GM13977 (cell line): ENCODE measurements around the gene KIF1A.
A peak's percentile ranks its signal among the peaks of the same experiment; 100 is the strongest.
"Not testable (repeated sequence)": the region's sequence is repeated elsewhere in the genome, so short reads cannot be mapped to it uniquely, and the experiment has no call there.

Experiments
- DNase-seq: peaks from one replicate; pipeline ENCODE4 v3.0.0; 2012; ENCODE audit warnings: low spot score
- CTCF ChIP-seq: IDR thresholded peaks from 2 replicates; pipeline ENCODE4 v1.5.1; 2012; ENCODE audit warnings: mild to moderate bottlenecking, control low read depth; ENCODE audit not compliant: insufficient read depth; ENCODE audit errors: extremely low read depth, missing control alignments
- in situ Hi-C: fragments of 300-500 bp; cut with MboI; formaldehyde crosslinking; loops from one replicate; pipeline ENCODE4 v1.12.0; 2022; ENCODE audit warnings: low sequenced_read_pairs, low pct_unique_long_range_greater_than_20kb, mixed read lengths, inconsistent platforms; ENCODE audit not compliant: unreplicated experiment

KIF1A gene

DNA sequence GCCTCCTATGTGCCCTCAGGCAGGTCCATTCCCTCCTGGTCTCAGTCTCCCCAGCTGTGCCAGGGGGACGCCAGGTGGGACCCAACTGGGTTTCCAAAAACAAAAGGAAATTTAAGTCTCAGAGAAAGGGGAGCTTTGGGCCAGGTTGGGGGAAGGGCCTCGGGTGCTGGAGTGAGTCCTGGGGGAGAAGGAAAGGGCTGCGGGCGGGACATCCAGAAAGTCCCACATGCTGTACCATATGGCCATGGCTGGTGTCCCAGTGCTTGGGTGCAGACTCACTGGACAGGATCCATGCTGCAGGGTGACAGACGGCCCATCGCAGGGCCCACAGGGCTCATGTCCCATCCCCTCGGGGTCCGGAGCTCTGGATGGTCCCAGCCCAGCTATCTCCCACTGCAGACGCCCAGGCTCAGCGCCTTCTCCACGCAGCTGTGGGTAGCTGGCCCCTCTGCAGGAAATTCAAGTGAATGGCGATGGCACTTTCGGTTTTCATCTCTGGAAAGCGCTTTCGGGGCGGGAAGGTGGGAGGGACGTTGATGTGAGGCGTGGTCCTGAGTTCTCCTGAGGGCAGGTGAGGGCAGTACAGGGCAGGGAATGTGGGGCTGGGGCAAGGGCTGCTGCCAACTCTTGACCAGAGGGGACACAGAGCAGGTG lies 129.5 kb downstream of the KIF1A start:
- DNase-seq: not testable (repeated sequence)

GRCh38 chr2:240689975-240690374 lies 130.0 kb downstream of the KIF1A start:
- in situ Hi-C loops: no loop called here

More for the DNA sequence above, 129.5 kb downstream of the KIF1A start:
- in situ Hi-C loops: not testable (repeated sequence)

GRCh38 chr2:240688553-240688919 lies 131.5 kb downstream of the KIF1A start:
- DNase-seq: peak; percentile 35
- in situ Hi-C loops: no loop called here
- no peak for TF ChIP-seq CTCF

More at GRCh38 chr2:240689975-240690374, 130.0 kb downstream of the KIF1A start:
- no peak for TF ChIP-seq CTCF
- no peak for DNase-seq

- no peak for DNase-seq
- in situ Hi-C loops: no loop called here
- TF ChIP-seq CTCF: no peak
Measured at GRCh38 chr2:240687741-240688552, 132.1 kb downstream of the KIF1A start.

GRCh38 chr2:240687045-240687740 lies 132.8 kb downstream of the KIF1A start:
- no peak for TF ChIP-seq CTCF

DNA sequence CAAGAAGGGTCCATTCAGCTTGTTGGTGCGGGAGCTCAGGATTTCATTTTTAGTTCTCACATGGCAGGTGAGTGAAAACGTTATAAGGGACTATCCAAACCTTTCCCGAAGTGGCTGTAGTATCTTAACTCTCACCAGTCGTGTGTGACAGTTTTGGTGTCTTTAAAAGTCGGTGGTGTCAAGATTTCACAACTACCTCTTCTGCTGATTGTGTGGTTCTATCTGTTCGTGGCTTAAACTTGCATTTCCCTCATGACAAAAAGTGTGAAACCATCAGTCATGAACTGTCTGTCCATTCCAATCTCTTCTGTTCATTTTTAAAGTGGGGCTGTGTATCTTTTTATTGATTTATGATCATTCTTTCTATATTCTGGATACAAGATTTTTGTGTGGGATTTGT lies 133.6 kb downstream of the KIF1A start:
- peak; percentile 45 for DNase-seq
- in situ Hi-C loops: no loop called here
- TF ChIP-seq CTCF: no peak

More at GRCh38 chr2:240687045-240687740, 132.8 kb downstream of the KIF1A start:
- peak; percentile 30 for DNase-seq
- in situ Hi-C loops: no loop called here
